NCI-H2227 (cell line): ENCODE measurements around the gene NAPB.

Source experiments
- DNase-seq: peaks from one replicate; lab custom pipeline; 2025; ENCODE audit not compliant: unreplicated experiment; lab: John Stamatoyannopoulos, UW

The NAPB gene

GRCh38 chr20:23407781-23408464 is 13.4 kb downstream of the NAPB start:
- DNase-seq = no peak

GRCh38 chr20:23406880-23407279 is 14.4 kb downstream of the NAPB start:
- DNase-seq = no peak

GRCh38 chr20:23404196-23404595 is 17.1 kb downstream of the NAPB start:
- no peak for DNase-seq

- no peak for DNase-seq
Measured at GRCh38 chr20:23403751-23404150, 17.5 kb downstream of the NAPB start.

- no peak for DNase-seq
Measured at GRCh38 chr20:23401051-23401450, 20.2 kb downstream of the NAPB start.

- no peak for DNase-seq
Measured at GRCh38 chr20:23399568-23400241, 21.6 kb downstream of the NAPB start.

GRCh38 chr20:23397961-23398360 is 23.3 kb downstream of the NAPB start:
- no peak for DNase-seq

- no peak for DNase-seq
Measured at GRCh38 chr20:23396950-23397627, 24.2 kb downstream of the NAPB start.

- DNase-seq = no peak
Measured at GRCh38 chr20:23393996-23394775, 27.1 kb downstream of the NAPB start.

- no peak for DNase-seq
Measured at GRCh38 chr20:23391707-23392310, 29.5 kb downstream of the NAPB start.

GRCh38 chr20:23390091-23390774 is 31.1 kb downstream of the NAPB start:
- DNase-seq = no peak

- DNase-seq = no peak
Measured at GRCh38 chr20:23387118-23387443, 34.2 kb downstream of the NAPB start.

- DNase-seq = no peak
Measured at GRCh38 chr20:23386304-23387117, 34.8 kb downstream of the NAPB start.

- DNase-seq = no peak
Measured at GRCh38 chr20:23381876-23382275, 39.4 kb downstream of the NAPB start.

GRCh38 chr20:23379772-23380171 is 41.5 kb downstream of the NAPB start:
- no peak for DNase-seq

GRCh38 chr20:23375827-23376226 is 45.5 kb downstream of the NAPB start:
- DNase-seq = no peak

- DNase-seq = no peak
Measured at GRCh38 chr20:23374441-23374840, 46.8 kb downstream of the NAPB start.

GRCh38 chr20:23371496-23371895 is 49.8 kb downstream of the NAPB start:
- no peak for DNase-seq

GRCh38 chr20:23370873-23371272 is 50.4 kb downstream of the NAPB start:
- no peak for DNase-seq

- no peak for DNase-seq
Measured at GRCh38 chr20:23370274-23370673, 51.0 kb downstream of the NAPB start.
